Upper lobe of left lung (tissue), 4 donors: ENCODE results near the gene DMD.

Source experiments
- CTCF ChIP-seq, 6 experiments: fragments of 450-650 bp in 4 of 6; fragments of 200-600 bp in 2 of 6; sonication (generic) in 2 of 6; IDR thresholded peaks; one replicate each; pipeline ENCODE4 v1.5.1; 2016 to 2019; ENCODE audit warnings: antibody characterized with exemption in 6 of 6
- EP300 ChIP-seq, 4 donors: sonication (generic); formaldehyde crosslinking; IDR thresholded peaks; one replicate each; pipeline ENCODE4 v1.5.1; 2017; ENCODE audit warnings: antibody characterized with exemption in 4 of 4, control low read depth in 2 of 4
- POLR2A ChIP-seq, 4 donors: fragments of 450-650 bp; IDR thresholded peaks; one replicate each; pipeline ENCODE4 v1.5.1; 2016 to 2017; ENCODE audit warnings: antibody characterized with exemption in 4 of 4, mild to moderate bottlenecking in 2 of 4

- no peak for TF ChIP-seq CTCF (IDR thresholded peaks at IDR 0.05)
- TF ChIP-seq POLR2A (IDR thresholded peaks at IDR 0.05), result no peak
- TF ChIP-seq EP300 (IDR thresholded peaks at IDR 0.05), result no peak
Observed at GRCh38 chrX:32851556-32851955, 359.8 kb downstream of the DMD start.
